Fibroblast of pulmonary artery (primary cell): ENCODE measurements around the gene C11orf54.

ENCODE experiments used
- DNase-seq: peaks from one replicate; pipeline ENCODE4 v3.0.0-alpha.2; 2010; ENCODE audit warnings: low read depth
- H3K4me3 ChIP-seq: replicated peaks from 2 replicates; pipeline ENCODE4 v1.5.1; 2011; ENCODE audit warnings: low read depth, mild to moderate bottlenecking, control low read depth, low read length, moderate library complexity
- CTCF ChIP-seq: IDR thresholded peaks from 2 replicates; pipeline ENCODE4 v1.5.1; 2011; ENCODE audit warnings: mild to moderate bottlenecking, control low read depth, low read length, inconsistent platforms; ENCODE audit errors: missing control alignments

The C11orf54 gene

GRCh38 chr11:93775289-93775688 is 33.8 kb downstream of the C11orf54 start:
- DNase-seq: peak; percentile 9
- peak; percentile 28 for TF ChIP-seq CTCF

GRCh38 chr11:93783362-93783761 is 41.9 kb downstream of the C11orf54 start:
- peak overlapping the region; percentile 93 for H3K4me3 ChIP-seq
- no peak for TF ChIP-seq CTCF
- no peak for DNase-seq

More at GRCh38 chr11:93775289-93775688, 33.8 kb downstream of the C11orf54 start:
- H3K4me3 ChIP-seq: no peak overlapping the region

DNA sequence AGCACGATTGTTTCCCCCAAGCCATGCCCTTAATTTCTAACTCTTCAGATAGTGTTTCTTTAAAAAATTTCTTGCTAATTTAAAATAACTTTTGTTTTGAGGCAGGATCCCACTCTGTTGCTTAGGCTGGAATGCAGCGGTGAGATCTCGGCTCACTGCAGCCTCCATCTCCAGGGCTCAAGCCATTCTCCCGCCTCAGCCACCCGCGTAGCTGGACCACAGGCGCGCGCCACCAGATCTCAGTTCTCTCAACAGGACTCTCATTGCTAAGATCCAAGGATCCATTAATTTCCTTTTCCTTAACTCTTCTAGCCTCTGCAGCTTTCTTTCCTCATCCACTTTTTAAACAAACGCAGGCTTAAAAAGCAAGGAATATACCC is 42.3 kb downstream of the C11orf54 start:
- H3K4me3 ChIP-seq: peak overlapping the region; percentile 93
- no peak for TF ChIP-seq CTCF
- DNase-seq: no peak

- peak within 1 kb of the TSS; percentile 93 for H3K4me3 ChIP-seq
- TF ChIP-seq CTCF: peak; percentile 41
- peak; percentile 93 for DNase-seq
Measured at GRCh38 chr11:93784145-93784934, 42.9 kb downstream of the C11orf54 start, which contains the start of gene MED17. Gene MED17, plus strand, starts transcription at chr11:93784282. Its CDS starts 232 bp downstream, at chr11:93784514.

DNA sequence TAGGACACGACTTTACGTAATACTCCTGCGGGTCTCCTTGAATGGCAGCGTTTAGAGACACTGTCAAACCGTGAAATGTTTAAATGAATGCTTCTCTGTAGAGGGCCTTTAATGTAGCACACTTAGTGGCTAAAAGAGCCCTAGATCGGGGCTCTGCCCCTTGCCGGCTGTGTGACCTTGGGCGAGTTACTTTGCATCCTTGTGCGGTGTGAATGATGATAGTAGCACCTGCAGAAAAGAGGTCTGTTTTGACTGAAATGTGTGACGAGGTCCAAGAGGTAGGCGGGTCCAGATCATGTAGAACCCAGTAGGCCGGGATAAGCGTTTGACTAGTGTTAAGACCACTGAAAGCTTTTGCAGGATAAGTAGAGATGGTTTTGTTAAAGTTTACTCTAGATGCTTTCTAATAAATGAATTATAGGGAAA is 43.5 kb downstream of the C11orf54 start:
- peak overlapping the region; percentile 93 for H3K4me3 ChIP-seq
- no peak for TF ChIP-seq CTCF
- DNase-seq: peak; percentile 4

- TF ChIP-seq CTCF: no peak
- H3K4me3 ChIP-seq: no peak overlapping the region
- DNase-seq: peak; percentile 7
Measured at GRCh38 chr11:93791493-93791892, 50.0 kb downstream of the C11orf54 start.
